ENCODE results near the gene NOTCH4.

- no peak for TF ChIP-seq CTCF (IDR thresholded peaks at IDR 0.05; ENCODE audit: low read depth, low read length)
- TF ChIP-seq POLR2A (IDR thresholded peaks at IDR 0.05; ENCODE audit: extremely low read depth, insufficient read length) = no peak
- no peak for TF ChIP-seq MAX (IDR thresholded peaks at IDR 0.05; ENCODE audit: low read depth, low read length)
- TF ChIP-seq MYC (IDR thresholded peaks at IDR 0.05; ENCODE audit: low read depth, low read length) = no peak
These were observed 30.9 kb upstream of the NOTCH4 start for GRCh38 chr6:32254761-32255198.
